ENCODE data around the gene PCDHA3.
"Not testable (repeated sequence)": the region's sequence is repeated elsewhere in the genome, so short reads cannot be mapped to it uniquely, and the experiment has no call there.

PCDHA3 gene

GRCh38 chr5:140791089-140791488 lies 9.8 kb upstream of the PCDHA3 start:
- Histone ChIP-seq H3K4me1 (ENCODE audit: insufficient read depth, low read length, severe bottlenecking) (no peaks in the 10 kb centered on the region), H3K79me2 (ENCODE audit: insufficient read depth, low read length) (no peaks in the 10 kb centered on the region), H3K4me3 (ENCODE audit: low read depth, low read length, poor library complexity, severe bottlenecking) (no peak overlapping the region), H3K9me3 (ENCODE audit: low read length) (no peaks in the 10 kb centered on the region; the same call in 1 of the 2 replicates), H4K20me1 (ENCODE audit: insufficient read depth, low read length) (no peaks in the 10 kb centered on the region), H3K27ac (ENCODE audit: low read depth, low read length, poor library complexity, severe bottlenecking) (no peak overlapping the region), H3K27me3 (ENCODE audit: insufficient read depth, low read length) (no peaks in the 10 kb centered on the region), H3K9ac (ENCODE audit: low read length) (no peak overlapping the region), H3K4me2 (ENCODE audit: low read length) (no peak overlapping the region), H3K9me2 (ENCODE audit: low read depth, low read length) (no peaks in the 10 kb centered on the region; the same call in 1 of the 2 replicates), H2AFZ (ENCODE audit: low read length) (no peak overlapping the region), H3K36me3 (ENCODE audit: insufficient read depth, low read length) (no peaks in the 10 kb centered on the region), H3F3A (ENCODE audit: insufficient read depth, low read length) (no peaks in the 10 kb centered on the region)
- no peak for TF ChIP-seq EZH2 (IDR thresholded peaks at IDR 0.05; ENCODE audit: borderline replicate concordance, low read length)
- TF ChIP-seq, protein P1, sequence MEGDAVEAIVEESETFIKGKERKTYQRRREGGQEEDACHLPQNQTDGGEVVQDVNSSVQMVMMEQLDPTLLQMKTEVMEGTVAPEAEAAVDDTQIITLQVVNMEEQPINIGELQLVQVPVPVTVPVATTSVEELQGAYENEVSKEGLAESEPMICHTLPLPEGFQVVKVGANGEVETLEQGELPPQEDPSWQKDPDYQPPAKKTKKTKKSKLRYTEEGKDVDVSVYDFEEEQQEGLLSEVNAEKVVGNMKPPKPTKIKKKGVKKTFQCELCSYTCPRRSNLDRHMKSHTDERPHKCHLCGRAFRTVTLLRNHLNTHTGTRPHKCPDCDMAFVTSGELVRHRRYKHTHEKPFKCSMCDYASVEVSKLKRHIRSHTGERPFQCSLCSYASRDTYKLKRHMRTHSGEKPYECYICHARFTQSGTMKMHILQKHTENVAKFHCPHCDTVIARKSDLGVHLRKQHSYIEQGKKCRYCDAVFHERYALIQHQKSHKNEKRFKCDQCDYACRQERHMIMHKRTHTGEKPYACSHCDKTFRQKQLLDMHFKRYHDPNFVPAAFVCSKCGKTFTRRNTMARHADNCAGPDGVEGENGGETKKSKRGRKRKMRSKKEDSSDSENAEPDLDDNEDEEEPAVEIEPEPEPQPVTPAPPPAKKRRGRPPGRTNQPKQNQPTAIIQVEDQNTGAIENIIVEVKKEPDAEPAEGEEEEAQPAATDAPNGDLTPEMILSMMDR (IDR thresholded peaks at IDR 0.05; ENCODE audit: low read length), result no peak

- H3F3A ChIP-seq (ENCODE audit: insufficient read depth, low read length), result no peaks in the 10 kb centered on the region
- H3K27me3 ChIP-seq (ENCODE audit: insufficient read depth, low read length), result no peaks in the 10 kb centered on the region
- H2AFZ ChIP-seq (ENCODE audit: low read length), result no peak within 1 kb of the TSS
- TF ChIP-seq EZH2 (IDR thresholded peaks at IDR 0.05; ENCODE audit: borderline replicate concordance, low read length), result no peak
- TF ChIP-seq, protein P1 (IDR thresholded peaks at IDR 0.05; ENCODE audit: low read length), result no peak; the same call in 1 of the 2 replicates
- no peaks in the 10 kb centered on the region for H3K79me2 ChIP-seq (ENCODE audit: insufficient read depth, low read length)
- no peaks in the 10 kb centered on the region; the same call in 1 of the 2 replicates for H3K9me2 ChIP-seq (ENCODE audit: low read depth, low read length)
- H3K36me3 ChIP-seq (ENCODE audit: insufficient read depth, low read length), result no peaks in the 10 kb centered on the region
- H3K4me3 ChIP-seq (ENCODE audit: low read depth, low read length, poor library complexity, severe bottlenecking), result no peak within 1 kb of the TSS
- no peaks in the 10 kb centered on the region for H4K20me1 ChIP-seq (ENCODE audit: insufficient read depth, low read length)
- no peaks in the 10 kb centered on the region for H3K9me3 ChIP-seq (ENCODE audit: low read length)
- H3K9ac ChIP-seq (ENCODE audit: low read length), result no peak within 1 kb of the TSS
- no peaks in the 10 kb centered on the region for H3K4me1 ChIP-seq (ENCODE audit: insufficient read depth, low read length, severe bottlenecking)
- H3K27ac ChIP-seq (ENCODE audit: low read depth, low read length, poor library complexity, severe bottlenecking), result no peak within 1 kb of the TSS
- H3K4me2 ChIP-seq (ENCODE audit: low read length), result no peak within 1 kb of the TSS
Observed at GRCh38 chr5:140794595-140795258, 6.1 kb upstream of the PCDHA3 start, which contains the start of gene PCDHA2. TSS of gene PCDHA2 (plus strand) at chr5:140794852.

DNA sequence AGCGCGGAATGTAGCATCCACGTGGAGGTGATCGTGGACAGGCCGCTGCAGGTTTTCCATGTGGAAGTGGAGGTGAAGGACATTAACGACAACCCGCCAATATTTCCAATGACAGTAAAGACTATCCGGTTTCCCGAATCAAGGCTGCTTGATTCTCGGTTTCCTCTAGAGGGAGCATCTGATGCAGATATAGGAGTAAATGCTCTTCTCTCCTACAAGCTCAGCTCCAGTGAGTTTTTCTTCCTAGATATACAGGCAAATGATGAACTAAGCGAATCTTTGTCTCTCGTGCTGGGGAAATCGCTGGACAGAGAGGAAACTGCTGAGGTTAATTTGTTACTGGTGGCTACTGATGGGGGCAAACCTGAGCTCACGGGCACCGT lies 5.6 kb upstream of the PCDHA3 start:
- Histone ChIP-seq H2AFZ (ENCODE audit: low read length) (no peak overlapping the region), H3K4me2 (ENCODE audit: low read length) (no peak overlapping the region), H3K9me3 (ENCODE audit: low read length) (no peaks in the 10 kb centered on the region), H3K9ac (ENCODE audit: low read length) (no peak overlapping the region), H3K79me2 (ENCODE audit: insufficient read depth, low read length) (no peaks in the 10 kb centered on the region), H3K27ac (ENCODE audit: low read depth, low read length, poor library complexity, severe bottlenecking) (no peak overlapping the region), H3K4me1 (ENCODE audit: insufficient read depth, low read length, severe bottlenecking) (no peaks in the 10 kb centered on the region), H3F3A (ENCODE audit: insufficient read depth, low read length) (no peaks in the 10 kb centered on the region), H3K9me2 (ENCODE audit: low read depth, low read length) (no peaks in the 10 kb centered on the region; the same call in 1 of the 2 replicates), H4K20me1 (ENCODE audit: insufficient read depth, low read length) (no peaks in the 10 kb centered on the region), H3K36me3 (ENCODE audit: insufficient read depth, low read length) (no peaks in the 10 kb centered on the region), H3K27me3 (ENCODE audit: insufficient read depth, low read length) (no peaks in the 10 kb centered on the region), H3K4me3 (ENCODE audit: low read depth, low read length, poor library complexity, severe bottlenecking) (no peak overlapping the region)
- TF ChIP-seq, protein P1 (IDR thresholded peaks at IDR 0.05; ENCODE audit: low read length), result no peak
- TF ChIP-seq EZH2 (IDR thresholded peaks at IDR 0.05; ENCODE audit: borderline replicate concordance, low read length), result no peak

DNA sequence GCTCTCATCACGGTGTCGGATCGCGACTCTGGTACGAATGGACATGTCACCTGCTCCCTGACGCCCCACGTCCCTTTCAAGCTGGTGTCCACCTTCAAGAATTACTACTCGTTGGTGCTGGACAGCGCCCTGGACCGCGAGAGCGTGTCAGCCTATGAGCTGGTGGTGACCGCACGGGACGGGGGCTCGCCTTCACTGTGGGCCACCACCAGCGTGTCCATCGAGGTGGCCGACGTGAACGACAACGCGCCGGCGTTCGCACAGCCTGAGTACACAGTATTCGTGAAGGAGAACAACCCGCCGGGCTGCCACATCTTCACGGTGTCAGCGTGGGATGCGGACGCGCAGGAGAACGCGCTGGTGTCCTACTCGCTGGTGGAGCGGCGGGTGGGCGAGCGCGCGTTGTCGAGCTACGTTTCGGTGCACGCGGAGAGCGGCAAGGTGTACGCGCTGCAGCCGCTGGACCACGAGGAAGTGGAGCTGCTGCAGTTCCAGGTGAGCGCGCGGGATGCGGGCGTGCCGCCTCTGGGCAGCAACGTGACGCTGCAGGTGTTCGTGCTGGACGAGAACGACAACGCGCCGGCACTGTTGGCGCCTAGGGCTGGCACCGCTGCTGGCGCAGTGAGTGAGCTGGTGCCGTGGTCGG lies 4.7 kb upstream of the PCDHA3 start:
- not testable (repeated sequence) for H3K27me3 ChIP-seq (ENCODE audit: insufficient read depth, low read length)

More for the DNA sequence above, 4.7 kb upstream of the PCDHA3 start:
- H3K27ac ChIP-seq (ENCODE audit: low read depth, low read length, poor library complexity, severe bottlenecking); H4K20me1 ChIP-seq (ENCODE audit: insufficient read depth, low read length); H3K36me3 ChIP-seq (ENCODE audit: insufficient read depth, low read length); H3K79me2 ChIP-seq (ENCODE audit: insufficient read depth, low read length); H3K9ac ChIP-seq (ENCODE audit: low read length); H2AFZ ChIP-seq (ENCODE audit: low read length); H3K9me3 ChIP-seq (ENCODE audit: low read length); H3K9me2 ChIP-seq (ENCODE audit: low read depth, low read length); H3K4me2 ChIP-seq (ENCODE audit: low read length); H3K4me1 ChIP-seq (ENCODE audit: insufficient read depth, low read length, severe bottlenecking); H3K4me3 ChIP-seq (ENCODE audit: low read depth, low read length, poor library complexity, severe bottlenecking); H3F3A ChIP-seq (ENCODE audit: insufficient read depth, low read length): not testable (repeated sequence)
